B cell (primary cell): ENCODE results near the gene CBFB.

ENCODE experiments used
- EZH2 ChIP-seq: IDR thresholded peaks from 2 replicates; pipeline ENCODE4 v1.6.1; 2012; ENCODE audit warnings: borderline replicate concordance, low read depth, mild to moderate bottlenecking, moderate library complexity, low read length; ENCODE audit not compliant: insufficient read depth, poor library complexity, severe bottlenecking
- TF ChIP-seq, protein P1 (sequence below): fragments of 200-600 bp; IDR thresholded peaks from one replicate; pipeline ENCODE4 v1.8.0; 2022; ENCODE audit warnings: antibody characterized with exemption, mild to moderate bottlenecking

DNA sequence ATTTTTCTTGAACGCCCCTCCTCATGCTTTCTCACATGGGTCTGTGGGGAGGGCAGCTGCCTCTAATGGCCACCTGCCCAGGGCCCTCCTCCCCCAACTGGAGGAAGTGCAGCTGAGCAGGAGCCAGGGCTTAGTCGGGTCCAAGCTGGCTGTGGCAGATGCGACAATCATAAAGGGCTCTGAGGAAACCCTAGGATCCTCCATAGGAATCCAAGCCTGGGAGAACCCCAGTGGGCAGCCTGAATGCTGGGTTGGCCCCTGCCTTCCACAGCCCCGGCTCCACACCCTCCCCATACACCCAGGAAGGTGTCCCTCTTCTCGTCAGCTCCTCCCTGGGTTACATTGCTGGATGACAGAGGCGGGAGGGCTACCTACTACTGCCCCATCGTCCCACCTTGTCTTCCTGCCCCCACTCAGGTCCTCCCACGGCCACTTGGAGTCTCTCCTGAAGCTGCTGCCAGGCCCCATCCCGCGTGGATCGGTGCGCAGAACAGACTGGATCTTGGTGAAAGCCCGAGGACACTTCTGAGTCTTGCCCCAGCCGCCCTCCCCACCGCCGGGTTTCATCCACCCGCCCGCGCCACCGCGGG lies 15.6 kb upstream of the CBFB start:
- no peak for TF ChIP-seq EZH2
- TF ChIP-seq, protein P1, sequence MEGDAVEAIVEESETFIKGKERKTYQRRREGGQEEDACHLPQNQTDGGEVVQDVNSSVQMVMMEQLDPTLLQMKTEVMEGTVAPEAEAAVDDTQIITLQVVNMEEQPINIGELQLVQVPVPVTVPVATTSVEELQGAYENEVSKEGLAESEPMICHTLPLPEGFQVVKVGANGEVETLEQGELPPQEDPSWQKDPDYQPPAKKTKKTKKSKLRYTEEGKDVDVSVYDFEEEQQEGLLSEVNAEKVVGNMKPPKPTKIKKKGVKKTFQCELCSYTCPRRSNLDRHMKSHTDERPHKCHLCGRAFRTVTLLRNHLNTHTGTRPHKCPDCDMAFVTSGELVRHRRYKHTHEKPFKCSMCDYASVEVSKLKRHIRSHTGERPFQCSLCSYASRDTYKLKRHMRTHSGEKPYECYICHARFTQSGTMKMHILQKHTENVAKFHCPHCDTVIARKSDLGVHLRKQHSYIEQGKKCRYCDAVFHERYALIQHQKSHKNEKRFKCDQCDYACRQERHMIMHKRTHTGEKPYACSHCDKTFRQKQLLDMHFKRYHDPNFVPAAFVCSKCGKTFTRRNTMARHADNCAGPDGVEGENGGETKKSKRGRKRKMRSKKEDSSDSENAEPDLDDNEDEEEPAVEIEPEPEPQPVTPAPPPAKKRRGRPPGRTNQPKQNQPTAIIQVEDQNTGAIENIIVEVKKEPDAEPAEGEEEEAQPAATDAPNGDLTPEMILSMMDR: no peak
